ENCODE data around the gene TNIK.
A peak's percentile ranks its signal among the peaks of the same experiment; 100 is the strongest.

The TNIK gene

DNA sequence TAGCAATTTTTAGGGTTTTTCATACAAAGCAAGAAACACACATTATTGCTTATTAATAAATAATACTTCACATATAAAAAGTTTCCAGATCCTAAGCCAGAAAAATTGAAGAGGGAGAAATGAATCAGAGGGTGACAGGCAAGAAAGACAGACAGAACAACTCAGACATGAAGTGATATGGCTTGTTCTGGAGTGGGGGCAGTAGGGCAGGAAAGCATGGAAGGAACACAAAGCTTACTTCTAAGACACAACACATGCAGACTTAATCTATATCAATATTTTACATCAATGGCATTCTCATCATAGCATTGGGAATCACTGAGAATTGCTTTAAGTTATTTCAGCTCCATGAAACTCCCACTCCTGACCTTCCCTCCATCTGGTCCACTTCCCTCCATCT is 24.4 kb downstream of the TNIK start:
- no peak overlapping the region for H3K4me3 ChIP-seq (ENCODE audit: low read depth, low read length)
- DNase-seq (ENCODE audit: low read depth): no peak
- TF ChIP-seq MAX (IDR thresholded peaks at IDR 0.05; ENCODE audit: low read depth, low read length) (no peak), CTCF (IDR thresholded peaks at IDR 0.05; ENCODE audit: low read depth, low read length) (no peak), MYC (IDR thresholded peaks at IDR 0.05; ENCODE audit: low read depth, low read length) (no peak)

GRCh38 chr3:171435143-171435542 is 25.1 kb downstream of the TNIK start:
- H3K4me3 ChIP-seq (ENCODE audit: low read depth, low read length): no peak overlapping the region
- no peak for DNase-seq (ENCODE audit: low read depth)
- TF ChIP-seq POLR2A (IDR thresholded peaks at IDR 0.05; ENCODE audit: extremely low read depth, insufficient read length) (no peak), MAX (IDR thresholded peaks at IDR 0.05; ENCODE audit: low read depth, low read length) (no peak), MYC (IDR thresholded peaks at IDR 0.05; ENCODE audit: low read depth, low read length) (no peak), CTCF (IDR thresholded peaks at IDR 0.05; ENCODE audit: low read depth, low read length) (no peak)

DNA sequence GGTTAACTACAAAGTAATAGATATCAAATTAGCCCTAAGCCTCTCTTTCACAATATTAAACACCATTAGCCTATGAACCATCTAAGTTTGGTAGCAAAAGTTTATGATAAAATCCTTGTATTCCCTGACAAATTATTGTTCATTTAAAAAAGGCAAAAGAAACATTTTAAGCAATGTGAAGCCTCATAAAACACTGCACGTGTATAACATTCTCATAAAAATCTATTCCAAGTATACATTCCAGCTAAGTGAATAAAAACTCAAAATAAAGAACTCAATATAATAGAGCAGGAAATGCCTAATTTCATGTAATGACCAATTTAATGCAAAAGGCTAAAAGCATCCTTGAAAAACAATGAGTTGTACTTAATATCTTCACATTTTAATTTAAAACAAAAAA is 27.7 kb downstream of the TNIK start:
- DNase-seq (ENCODE audit: low read depth): no peak
- no peak overlapping the region for H3K4me3 ChIP-seq (ENCODE audit: low read depth, low read length)
- TF ChIP-seq MAX (IDR thresholded peaks at IDR 0.05; ENCODE audit: low read depth, low read length) (no peak), CTCF (IDR thresholded peaks at IDR 0.05; ENCODE audit: low read depth, low read length) (no peak), POLR2A (IDR thresholded peaks at IDR 0.05; ENCODE audit: extremely low read depth, insufficient read length) (no peak), MYC (IDR thresholded peaks at IDR 0.05; ENCODE audit: low read depth, low read length) (no peak)

- TF ChIP-seq CTCF (IDR thresholded peaks at IDR 0.05; ENCODE audit: low read depth, low read length) (no peak), MAX (IDR thresholded peaks at IDR 0.05; ENCODE audit: low read depth, low read length) (no peak), POLR2A (IDR thresholded peaks at IDR 0.05; ENCODE audit: extremely low read depth, insufficient read length) (no peak), MYC (IDR thresholded peaks at IDR 0.05; ENCODE audit: low read depth, low read length) (no peak)
- DNase-seq (ENCODE audit: low read depth): no peak
- H3K4me3 ChIP-seq (ENCODE audit: low read depth, low read length): no peak overlapping the region
These were observed 28.7 kb downstream of the TNIK start for GRCh38 chr3:171431550-171431949.

DNA sequence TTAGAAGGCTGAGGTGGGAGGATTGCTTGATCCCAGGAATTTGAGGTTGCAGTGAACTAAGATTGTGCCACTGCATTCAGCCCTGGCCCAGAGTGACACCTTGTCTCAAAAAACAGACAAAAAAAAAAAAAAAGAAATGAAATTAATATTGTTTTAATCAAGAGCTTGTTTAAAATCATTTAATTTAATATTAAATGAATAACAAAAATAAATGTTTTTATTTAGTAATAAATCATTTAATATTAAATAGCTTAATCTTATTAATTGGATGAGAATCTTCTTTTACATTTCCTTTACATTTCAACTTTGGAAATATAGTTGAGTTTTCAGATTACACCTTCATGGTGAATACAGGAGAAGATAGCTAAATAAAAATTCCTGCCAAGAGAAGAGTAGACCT is 29.7 kb downstream of the TNIK start:
- DNase-seq (ENCODE audit: low read depth): no peak
- no peak for TF ChIP-seq CTCF (IDR thresholded peaks at IDR 0.05; ENCODE audit: low read depth, low read length)
- no peak for TF ChIP-seq MYC (IDR thresholded peaks at IDR 0.05; ENCODE audit: low read depth, low read length)
- no peak for TF ChIP-seq MAX (IDR thresholded peaks at IDR 0.05; ENCODE audit: low read depth, low read length)
- TF ChIP-seq POLR2A (IDR thresholded peaks at IDR 0.05; ENCODE audit: extremely low read depth, insufficient read length): no peak
- no peak overlapping the region for H3K4me3 ChIP-seq (ENCODE audit: low read depth, low read length)

- H3K4me3 ChIP-seq (ENCODE audit: low read depth, low read length): no peak overlapping the region
- TF ChIP-seq MAX (IDR thresholded peaks at IDR 0.05; ENCODE audit: low read depth, low read length) (no peak), MYC (IDR thresholded peaks at IDR 0.05; ENCODE audit: low read depth, low read length) (no peak), POLR2A (IDR thresholded peaks at IDR 0.05; ENCODE audit: extremely low read depth, insufficient read length) (no peak), CTCF (IDR thresholded peaks at IDR 0.05; ENCODE audit: low read depth, low read length) (no peak)
- DNase-seq (ENCODE audit: low read depth): peak; percentile 52
These were observed 30.6 kb downstream of the TNIK start for GRCh38 chr3:171429635-171430034.

All from NB4 (cell line).